ENCODE results near the gene SORBS2.

- TF ChIP-seq ZNF263 (CRISPR knock-in tag; IDR thresholded peaks at IDR 0.05; ENCODE audit: low read depth) (no peak), CTCF (IDR thresholded peaks at IDR 0.05) (no peak)
Measured at GRCh38 chr4:185830263-185830994, 18.4 kb upstream of the SORBS2 start.

Measured in WTC11 (cell line).